ES-I3 (cell line): ENCODE results near the gene FAM120A.

Experiments used
- H3K36me3 ChIP-seq: 2 replicates; pipeline ENCODE4 v1.6.1; 2013; ENCODE audit warnings: mild to moderate bottlenecking, low read length, control low read depth, moderate library complexity; ENCODE audit not compliant: insufficient read depth
- H3K4me1 ChIP-seq: 2 replicates; pipeline ENCODE4 v1.6.1; 2013; ENCODE audit warnings: mild to moderate bottlenecking, control low read depth, low read length; ENCODE audit not compliant: insufficient read depth
- H3K9ac ChIP-seq: 2 replicates; pipeline ENCODE4 v1.6.1; 2013; ENCODE audit warnings: low read depth, mild to moderate bottlenecking, low read length, moderate library complexity
- H3K9me3 ChIP-seq: 2 replicates; pipeline ENCODE4 v1.6.1; 2013; ENCODE audit warnings: mild to moderate bottlenecking, low read length, moderate library complexity; ENCODE audit not compliant: control insufficient read depth, insufficient read depth

The FAM120A gene

GRCh38 chr9:93612052-93612795, 160.7 kb downstream of the FAM120A start:
- no peaks in the 10 kb centered on the region for H3K36me3 ChIP-seq
- peaks cover 4% of the 10 kb centered on the region; the same call in 1 of the 2 replicates for H3K4me1 ChIP-seq
- no peak overlapping the region for H3K9ac ChIP-seq
- H3K9me3 ChIP-seq, result peaks cover 3% of the 10 kb centered on the region; the same call in 1 of the 2 replicates

- Histone ChIP-seq H3K9me3 (peaks cover 3% of the 10 kb centered on the region; the same call in 1 of the 2 replicates), H3K36me3 (no peaks in the 10 kb centered on the region), H3K9ac (no peak overlapping the region), H3K4me1 (peaks cover 6% of the 10 kb centered on the region; the same call in 1 of the 2 replicates)
Observed at GRCh38 chr9:93612796-93613154, 161.3 kb downstream of the FAM120A start.

GRCh38 chr9:93613174-93613573, 161.7 kb downstream of the FAM120A start:
- Histone ChIP-seq H3K36me3 (no peaks in the 10 kb centered on the region), H3K9ac (no peak overlapping the region)

GRCh38 chr9:93613791-93614190, 162.3 kb downstream of the FAM120A start:
- H3K4me1 ChIP-seq, result peaks cover 6% of the 10 kb centered on the region; the same call in 1 of the 2 replicates
- H3K36me3 ChIP-seq, result no peaks in the 10 kb centered on the region
- H3K9ac ChIP-seq, result no peak overlapping the region
- H3K9me3 ChIP-seq, result peaks cover 3% of the 10 kb centered on the region; the same call in 1 of the 2 replicates

More at GRCh38 chr9:93613174-93613573, 161.7 kb downstream of the FAM120A start:
- H3K9me3 ChIP-seq, result peaks cover 3% of the 10 kb centered on the region; the same call in 1 of the 2 replicates
- H3K4me1 ChIP-seq, result peaks cover 6% of the 10 kb centered on the region; the same call in 1 of the 2 replicates

GRCh38 chr9:93614830-93615468, 163.5 kb downstream of the FAM120A start:
- Histone ChIP-seq H3K4me1 (peaks cover 6% of the 10 kb centered on the region; the same call in 1 of the 2 replicates), H3K36me3 (no peaks in the 10 kb centered on the region), H3K9ac (no peak overlapping the region), H3K9me3 (peaks cover 3% of the 10 kb centered on the region; the same call in 1 of the 2 replicates)
